DND-41 (cell line): ENCODE results near the gene NEURL1B.

ENCODE experiments used
- EZH2 ChIP-seq: IDR thresholded peaks from 3 replicates; pipeline ENCODE4 v1.6.1; 2012; ENCODE audit warnings: borderline replicate concordance, low read depth, mild to moderate bottlenecking, moderate library complexity, low read length, inconsistent platforms; ENCODE audit not compliant: severe bottlenecking
- TF ChIP-seq, protein P1 (sequence below): IDR thresholded peaks from 2 replicates; pipeline ENCODE4 v1.5.1; 2012; ENCODE audit warnings: borderline replicate concordance, low read length, moderate library complexity, mild to moderate bottlenecking; ENCODE audit not compliant: poor library complexity, severe bottlenecking; ENCODE audit errors: extremely low read depth

DNA sequence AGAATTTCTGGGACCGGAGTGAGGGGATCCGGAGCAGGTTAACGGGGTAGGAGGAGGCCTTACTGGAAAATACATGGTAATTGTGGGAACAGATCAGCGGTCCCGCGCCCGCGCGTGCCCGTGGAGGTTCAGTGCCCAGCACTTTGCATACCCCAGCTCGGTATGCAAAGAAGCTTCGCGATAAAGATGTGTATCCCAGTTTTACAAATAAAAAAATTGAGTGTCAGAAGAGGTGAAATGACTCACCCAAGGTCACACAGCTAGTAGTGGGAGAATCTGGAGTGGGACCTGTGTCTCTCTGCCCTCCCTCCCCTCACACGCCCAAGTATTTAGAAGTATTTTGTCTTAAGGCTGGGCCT, 967 bp downstream of the NEURL1B start:
- TF ChIP-seq, protein P1, sequence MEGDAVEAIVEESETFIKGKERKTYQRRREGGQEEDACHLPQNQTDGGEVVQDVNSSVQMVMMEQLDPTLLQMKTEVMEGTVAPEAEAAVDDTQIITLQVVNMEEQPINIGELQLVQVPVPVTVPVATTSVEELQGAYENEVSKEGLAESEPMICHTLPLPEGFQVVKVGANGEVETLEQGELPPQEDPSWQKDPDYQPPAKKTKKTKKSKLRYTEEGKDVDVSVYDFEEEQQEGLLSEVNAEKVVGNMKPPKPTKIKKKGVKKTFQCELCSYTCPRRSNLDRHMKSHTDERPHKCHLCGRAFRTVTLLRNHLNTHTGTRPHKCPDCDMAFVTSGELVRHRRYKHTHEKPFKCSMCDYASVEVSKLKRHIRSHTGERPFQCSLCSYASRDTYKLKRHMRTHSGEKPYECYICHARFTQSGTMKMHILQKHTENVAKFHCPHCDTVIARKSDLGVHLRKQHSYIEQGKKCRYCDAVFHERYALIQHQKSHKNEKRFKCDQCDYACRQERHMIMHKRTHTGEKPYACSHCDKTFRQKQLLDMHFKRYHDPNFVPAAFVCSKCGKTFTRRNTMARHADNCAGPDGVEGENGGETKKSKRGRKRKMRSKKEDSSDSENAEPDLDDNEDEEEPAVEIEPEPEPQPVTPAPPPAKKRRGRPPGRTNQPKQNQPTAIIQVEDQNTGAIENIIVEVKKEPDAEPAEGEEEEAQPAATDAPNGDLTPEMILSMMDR = no peak
- no peak for TF ChIP-seq EZH2
